HEK293 (cell line): ENCODE data around the gene NAA20.

Experiments used
- HOXC10 ChIP-seq: sonication (generic); formaldehyde crosslinking; IDR thresholded peaks from 2 replicates; pipeline ENCODE4 v1.8.1; 2023; ENCODE audit warnings: mild to moderate bottlenecking, missing genetic modification reagents
- MYNN ChIP-seq: fragments of 450-650 bp; formaldehyde crosslinking; IDR thresholded peaks from 2 replicates; pipeline ENCODE4 v1.5.1; 2016; ENCODE audit warnings: missing biosample characterization, missing genetic modification characterization, borderline replicate concordance
- OSR2 ChIP-seq: fragments of 450-650 bp; formaldehyde crosslinking; IDR thresholded peaks from 2 replicates; pipeline ENCODE4 v1.5.1; 2016; ENCODE audit warnings: missing biosample characterization, missing genetic modification characterization
- REPIN1 ChIP-seq: fragments of 450-650 bp; formaldehyde crosslinking; IDR thresholded peaks from 2 replicates; pipeline ENCODE4 v1.5.1; 2017; ENCODE audit warnings: missing biosample characterization, missing genetic modification characterization, low read depth
- TRIM28 ChIP-seq: IDR thresholded peaks from 2 replicates; pipeline ENCODE4 v1.6.1; 2011; ENCODE audit warnings: low read length, control low read depth, borderline replicate concordance
- ZBTB1 ChIP-seq: fragments of 450-650 bp; formaldehyde crosslinking; IDR thresholded peaks from 2 replicates; pipeline ENCODE4 v1.5.1; 2016; ENCODE audit warnings: missing biosample characterization, missing genetic modification characterization
- ZBTB8A ChIP-seq: fragments of 450-650 bp; formaldehyde crosslinking; IDR thresholded peaks from 2 replicates; pipeline ENCODE4 v1.5.1; 2016; ENCODE audit warnings: missing biosample characterization, missing genetic modification characterization
- ZNF114 ChIP-seq: fragments of 450-650 bp; formaldehyde crosslinking; IDR thresholded peaks from 2 replicates; pipeline ENCODE4 v1.5.0; 2017; ENCODE audit warnings: missing biosample characterization, missing genetic modification characterization
- ZNF132 ChIP-seq: fragments of 450-650 bp; formaldehyde crosslinking; IDR thresholded peaks from 2 replicates; pipeline ENCODE4 v1.5.1; 2017; ENCODE audit warnings: missing biosample characterization, missing genetic modification characterization, borderline replicate concordance
- ZNF138 ChIP-seq: fragments of 450-650 bp; formaldehyde crosslinking; IDR thresholded peaks from 2 replicates; pipeline ENCODE4 v1.5.1; 2016; ENCODE audit warnings: missing biosample characterization, missing genetic modification characterization, borderline replicate concordance
- ZNF148 ChIP-seq: fragments of 450-650 bp; formaldehyde crosslinking; IDR thresholded peaks from 2 replicates; pipeline ENCODE4 v1.5.0; 2017; ENCODE audit warnings: missing biosample characterization, missing genetic modification characterization, borderline replicate concordance
- ZNF184 ChIP-seq: fragments of 450-650 bp; IDR thresholded peaks from 2 replicates; pipeline ENCODE4 v1.5.1; 2018; ENCODE audit warnings: missing biosample characterization, mild to moderate bottlenecking, missing genetic modification characterization
- ZNF2 ChIP-seq: fragments of 450-650 bp; formaldehyde crosslinking; IDR thresholded peaks from 2 replicates; pipeline ENCODE4 v1.5.1; 2016; ENCODE audit warnings: missing biosample characterization, missing genetic modification characterization
- ZNF221 ChIP-seq: fragments of 450-650 bp; formaldehyde crosslinking; IDR thresholded peaks from 2 replicates; pipeline ENCODE4 v1.5.1; 2017; ENCODE audit warnings: missing biosample characterization, missing genetic modification characterization, borderline replicate concordance
- ZNF239 ChIP-seq: fragments of 450-650 bp; formaldehyde crosslinking; IDR thresholded peaks from 2 replicates; pipeline ENCODE4 v1.5.1; 2016; ENCODE audit warnings: missing biosample characterization, missing genetic modification characterization
- ZNF366 ChIP-seq: fragments of 450-650 bp; formaldehyde crosslinking; conservative IDR thresholded peaks from 2 replicates; pipeline ENCODE4 v1.5.1; 2016; ENCODE audit warnings: missing biosample characterization, missing genetic modification characterization
- ZNF391 ChIP-seq: fragments of 450-650 bp; formaldehyde crosslinking; IDR thresholded peaks from 2 replicates; pipeline ENCODE4 v1.5.1; 2016; ENCODE audit warnings: low read depth, missing biosample characterization, missing genetic modification characterization, borderline replicate concordance
- ZNF423 ChIP-seq: fragments of 450-650 bp; formaldehyde crosslinking; IDR thresholded peaks from 2 replicates; pipeline ENCODE4 v1.5.1; 2016; ENCODE audit warnings: missing biosample characterization, missing genetic modification characterization
- ZNF48 ChIP-seq: fragments of 450-650 bp; formaldehyde crosslinking; IDR thresholded peaks from 2 replicates; pipeline ENCODE4 v1.5.1; 2016; ENCODE audit warnings: missing biosample characterization, missing genetic modification characterization
- ZNF501 ChIP-seq: fragments of 450-650 bp; formaldehyde crosslinking; IDR thresholded peaks from 2 replicates; pipeline ENCODE4 v1.5.1; 2016; ENCODE audit warnings: missing biosample characterization, missing genetic modification characterization
- ZNF529 ChIP-seq: fragments of 450-650 bp; formaldehyde crosslinking; IDR thresholded peaks from 2 replicates; pipeline ENCODE4 v1.5.1; 2017; ENCODE audit warnings: missing genetic modification characterization, missing biosample characterization; ENCODE audit not compliant: insufficient replicate concordance
- ZNF548 ChIP-seq: fragments of 450-650 bp; formaldehyde crosslinking; IDR thresholded peaks from 2 replicates; pipeline ENCODE4 v1.5.1; 2016; ENCODE audit warnings: missing biosample characterization, missing genetic modification characterization
- ZNF624 ChIP-seq: fragments of 450-650 bp; formaldehyde crosslinking; IDR thresholded peaks from 2 replicates; pipeline ENCODE4 v1.5.1; 2017; ENCODE audit warnings: missing biosample characterization, missing genetic modification characterization
- ZNF670 ChIP-seq: fragments of 450-650 bp; formaldehyde crosslinking; IDR thresholded peaks from 2 replicates; pipeline ENCODE4 v1.5.1; 2016; ENCODE audit warnings: missing biosample characterization, missing genetic modification characterization, low read depth
- ZNF692 ChIP-seq: fragments of 450-650 bp; formaldehyde crosslinking; IDR thresholded peaks from 2 replicates; pipeline ENCODE4 v1.5.1; 2016; ENCODE audit warnings: missing biosample characterization, missing genetic modification characterization
- ZNF785 ChIP-seq: fragments of 450-650 bp; formaldehyde crosslinking; IDR thresholded peaks from 2 replicates; pipeline ENCODE4 v1.5.1; 2016; ENCODE audit warnings: missing biosample characterization, missing genetic modification characterization
- ZNF830 ChIP-seq: fragments of 450-650 bp; IDR thresholded peaks from 2 replicates; pipeline ENCODE4 v1.5.0; 2018; ENCODE audit warnings: missing biosample characterization, missing genetic modification characterization, low read depth, mild to moderate bottlenecking, moderate library complexity
- ZXDB ChIP-seq: fragments of 450-650 bp; formaldehyde crosslinking; IDR thresholded peaks from 2 replicates; pipeline ENCODE4 v1.5.1; 2016; ENCODE audit warnings: missing biosample characterization, missing genetic modification characterization
- TF ChIP-seq, protein P1 (sequence below): fragments of 450-650 bp; formaldehyde crosslinking; IDR thresholded peaks from 2 replicates; pipeline ENCODE4 v1.5.1; 2016; ENCODE audit warnings: missing biosample characterization, missing genetic modification characterization
- TF ChIP-seq, protein P2 (sequence below): fragments of 450-650 bp; formaldehyde crosslinking; IDR thresholded peaks from 2 replicates; pipeline ENCODE4 v1.5.1; 2016; ENCODE audit warnings: missing biosample characterization, missing genetic modification characterization
- TF ChIP-seq, protein P3 (sequence below): fragments of 450-650 bp; formaldehyde crosslinking; IDR thresholded peaks from 2 replicates; pipeline ENCODE4 v1.5.1; 2017; ENCODE audit warnings: missing biosample characterization, mild to moderate bottlenecking, missing genetic modification characterization, moderate library complexity

Gene NAA20

GRCh38 chr20:20052074-20052970 is 35.2 kb downstream of the NAA20 start, which contains the start of the genes CFAP61 and CRNKL1 (continued):
- TF ChIP-seq ZNF148 (tag by site-specific recombination) = no peak
- TF ChIP-seq ZBTB8A (tag by site-specific recombination) = peak; percentile 93
- TF ChIP-seq ZNF114 (tag by site-specific recombination) = no peak
- TF ChIP-seq ZXDB (tag by site-specific recombination) = peak; percentile 69
- TF ChIP-seq, protein P1, sequence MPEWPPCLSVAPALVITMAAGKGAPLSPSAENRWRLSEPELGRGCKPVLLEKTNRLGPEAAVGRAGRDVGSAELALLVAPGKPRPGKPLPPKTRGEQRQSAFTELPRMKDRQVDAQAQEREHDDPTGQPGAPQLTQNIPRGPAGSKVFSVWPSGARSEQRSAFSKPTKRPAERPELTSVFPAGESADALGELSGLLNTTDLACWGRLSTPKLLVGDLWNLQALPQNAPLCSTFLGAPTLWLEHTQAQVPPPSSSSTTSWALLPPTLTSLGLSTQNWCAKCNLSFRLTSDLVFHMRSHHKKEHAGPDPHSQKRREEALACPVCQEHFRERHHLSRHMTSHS (tag by site-specific recombination) = no peak
- no peak for TF ChIP-seq ZNF391
- TF ChIP-seq ZNF132 (tag by site-specific recombination) = no peak
- TF ChIP-seq ZNF239 (tag by site-specific recombination) = no peak
- TF ChIP-seq ZNF692 (tag by site-specific recombination) = peak; percentile 63
- TF ChIP-seq REPIN1 (tag by site-specific recombination) = no peak
- TF ChIP-seq ZNF501 (tag by site-specific recombination) = no peak
- no peak for TF ChIP-seq OSR2 (tag by site-specific recombination)
- peak; percentile 75; the same call in 1 of the 2 replicates for TF ChIP-seq ZNF2 (tag by site-specific recombination)
- TF ChIP-seq ZNF221 = no peak
- TF ChIP-seq HOXC10 (CRISPR knock-in tag) = no peak
- no peak for TF ChIP-seq ZNF184 (tag by site-specific recombination)
- TF ChIP-seq ZNF548 (tag by site-specific recombination) = no peak
- TF ChIP-seq ZNF529 (tag by site-specific recombination) = no peak
- no peak for TF ChIP-seq ZNF48 (tag by site-specific recombination)
- no peak for TF ChIP-seq ZNF423
- no peak for TF ChIP-seq TRIM28
- TF ChIP-seq ZNF670 (tag by site-specific recombination) = no peak
- TF ChIP-seq ZNF830 = no peak
- no peak for TF ChIP-seq ZNF138 (tag by site-specific recombination)
- TF ChIP-seq, protein P2, sequence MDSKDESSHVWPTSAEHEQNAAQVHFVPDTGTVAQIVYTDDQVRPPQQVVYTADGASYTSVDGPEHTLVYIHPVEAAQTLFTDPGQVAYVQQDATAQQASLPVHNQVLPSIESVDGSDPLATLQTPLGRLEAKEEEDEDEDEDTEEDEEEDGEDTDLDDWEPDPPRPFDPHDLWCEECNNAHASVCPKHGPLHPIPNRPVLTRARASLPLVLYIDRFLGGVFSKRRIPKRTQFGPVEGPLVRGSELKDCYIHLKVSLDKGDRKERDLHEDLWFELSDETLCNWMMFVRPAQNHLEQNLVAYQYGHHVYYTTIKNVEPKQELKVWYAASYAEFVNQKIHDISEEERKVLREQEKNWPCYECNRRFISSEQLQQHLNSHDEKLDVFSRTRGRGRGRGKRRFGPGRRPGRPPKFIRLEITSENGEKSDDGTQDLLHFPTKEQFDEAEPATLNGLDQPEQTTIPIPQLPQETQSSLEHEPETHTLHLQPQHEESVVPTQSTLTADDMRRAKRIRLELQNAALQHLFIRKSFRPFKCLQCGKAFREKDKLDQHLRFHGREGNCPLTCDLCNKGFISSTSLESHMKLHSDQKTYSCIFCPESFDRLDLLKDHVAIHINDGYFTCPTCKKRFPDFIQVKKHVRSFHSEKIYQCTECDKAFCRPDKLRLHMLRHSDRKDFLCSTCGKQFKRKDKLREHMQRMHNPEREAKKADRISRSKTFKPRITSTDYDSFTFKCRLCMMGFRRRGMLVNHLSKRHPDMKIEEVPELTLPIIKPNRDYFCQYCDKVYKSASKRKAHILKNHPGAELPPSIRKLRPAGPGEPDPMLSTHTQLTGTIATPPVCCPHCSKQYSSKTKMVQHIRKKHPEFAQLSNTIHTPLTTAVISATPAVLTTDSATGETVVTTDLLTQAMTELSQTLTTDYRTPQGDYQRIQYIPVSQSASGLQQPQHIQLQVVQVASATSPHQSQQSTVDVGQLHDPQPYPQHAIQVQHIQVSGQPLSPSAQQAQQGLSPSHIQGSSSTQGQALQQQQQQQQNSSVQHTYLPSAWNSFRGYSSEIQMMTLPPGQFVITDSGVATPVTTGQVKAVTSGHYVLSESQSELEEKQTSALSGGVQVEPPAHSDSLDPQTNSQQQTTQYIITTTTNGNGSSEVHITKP (tag by site-specific recombination) = peak; percentile 81
- no peak for TF ChIP-seq ZBTB1 (tag by site-specific recombination)
- TF ChIP-seq, protein P3, sequence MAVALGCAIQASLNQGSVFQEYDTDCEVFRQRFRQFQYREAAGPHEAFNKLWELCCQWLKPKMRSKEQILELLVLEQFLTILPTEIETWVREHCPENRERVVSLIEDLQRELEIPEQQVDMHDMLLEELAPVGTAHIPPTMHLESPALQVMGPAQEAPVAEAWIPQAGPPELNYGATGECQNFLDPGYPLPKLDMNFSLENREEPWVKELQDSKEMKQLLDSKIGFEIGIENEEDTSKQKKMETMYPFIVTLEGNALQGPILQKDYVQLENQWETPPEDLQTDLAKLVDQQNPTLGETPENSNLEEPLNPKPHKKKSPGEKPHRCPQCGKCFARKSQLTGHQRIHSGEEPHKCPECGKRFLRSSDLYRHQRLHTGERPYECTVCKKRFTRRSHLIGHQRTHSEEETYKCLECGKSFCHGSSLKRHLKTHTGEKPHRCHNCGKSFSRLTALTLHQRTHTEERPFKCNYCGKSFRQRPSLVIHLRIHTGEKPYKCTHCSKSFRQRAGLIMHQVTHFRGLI (tag by site-specific recombination) = no peak
- no peak for TF ChIP-seq MYNN (tag by site-specific recombination)
- no peak for TF ChIP-seq ZNF624
- TF ChIP-seq ZNF366 = peak; percentile 53
- TF ChIP-seq ZNF785 (tag by site-specific recombination) = no peak
